ENCODE measurements around the gene BBS7.

Gene BBS7

DNA sequence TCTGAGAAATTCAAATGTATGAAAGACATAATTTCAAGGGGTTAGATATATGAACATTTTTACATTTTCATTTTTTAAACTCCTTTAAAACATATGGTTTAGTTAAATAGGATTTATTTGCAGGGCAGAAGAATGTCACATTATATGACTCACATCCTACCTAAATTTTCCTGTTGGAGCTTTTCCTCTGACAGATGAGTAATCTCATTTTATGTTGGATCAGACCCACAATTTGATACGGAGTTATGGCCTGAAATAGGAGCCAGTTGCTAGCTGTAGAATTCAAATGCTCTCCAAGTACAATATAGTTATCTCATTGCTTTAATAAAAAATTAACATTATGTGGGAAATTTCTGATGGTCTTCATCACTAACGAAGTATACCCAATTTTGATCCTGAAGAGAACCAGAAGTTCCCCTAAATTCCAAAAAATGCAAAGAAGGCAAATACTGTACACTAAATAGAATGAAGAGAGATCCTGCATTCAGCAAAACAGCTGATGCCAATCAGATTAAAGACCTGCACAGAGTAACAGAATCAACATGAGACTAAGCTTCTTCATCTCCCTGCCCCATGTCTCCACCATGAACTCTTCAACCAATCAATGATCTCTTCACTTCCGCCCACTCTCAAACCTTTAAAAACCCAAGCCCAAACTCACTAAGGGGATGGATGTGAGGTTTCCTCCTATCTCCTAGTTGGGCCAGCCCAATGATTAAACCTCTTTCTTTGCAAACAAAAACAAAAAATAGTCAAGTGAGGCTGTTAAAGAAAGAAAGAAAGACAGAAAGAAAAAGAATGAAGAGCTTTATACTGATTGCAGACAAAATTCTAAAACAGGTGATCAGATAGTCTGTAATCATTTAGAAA is 80.1 kb downstream of the BBS7 start:
- no peak for DNase-seq

DNA sequence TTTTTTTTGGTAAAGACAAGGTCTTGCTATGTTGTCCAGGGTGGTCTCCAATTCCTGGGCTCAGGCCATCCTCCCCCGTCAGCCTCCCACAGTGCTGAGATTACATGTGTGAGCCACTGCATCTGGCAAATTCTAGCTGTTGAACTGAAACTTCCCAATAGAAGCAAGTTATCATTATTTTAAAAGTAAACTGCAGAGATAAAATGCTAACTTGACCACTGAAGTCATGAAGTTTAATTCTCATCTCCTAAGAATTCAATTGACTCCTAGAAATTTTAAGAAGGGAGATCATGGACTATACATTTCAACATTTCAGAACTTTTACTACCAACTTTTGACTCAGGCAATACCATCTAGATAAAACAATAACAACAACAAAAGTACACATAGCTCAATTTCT is 80.8 kb downstream of the BBS7 start:
- no peak for DNase-seq

DNA sequence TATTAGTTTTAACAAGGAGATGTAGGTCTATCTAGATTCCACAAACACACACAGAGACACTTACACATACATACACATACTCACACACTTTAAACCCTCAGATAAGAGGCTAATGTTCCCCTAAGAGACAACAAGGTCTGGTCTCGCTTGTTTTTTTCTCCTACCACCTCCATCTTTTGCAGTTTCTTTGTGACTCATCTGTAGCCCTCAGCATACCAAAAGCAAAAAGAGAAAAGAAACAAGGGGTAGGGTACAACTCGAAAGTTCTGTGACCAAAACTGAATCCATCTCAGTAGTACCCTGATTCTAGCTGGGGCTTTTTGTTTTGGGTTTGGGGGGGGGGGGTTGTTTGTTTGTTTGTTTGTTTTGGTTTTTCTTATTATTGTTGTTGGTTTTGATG is 81.4 kb downstream of the BBS7 start:
- no peak for DNase-seq

DNA sequence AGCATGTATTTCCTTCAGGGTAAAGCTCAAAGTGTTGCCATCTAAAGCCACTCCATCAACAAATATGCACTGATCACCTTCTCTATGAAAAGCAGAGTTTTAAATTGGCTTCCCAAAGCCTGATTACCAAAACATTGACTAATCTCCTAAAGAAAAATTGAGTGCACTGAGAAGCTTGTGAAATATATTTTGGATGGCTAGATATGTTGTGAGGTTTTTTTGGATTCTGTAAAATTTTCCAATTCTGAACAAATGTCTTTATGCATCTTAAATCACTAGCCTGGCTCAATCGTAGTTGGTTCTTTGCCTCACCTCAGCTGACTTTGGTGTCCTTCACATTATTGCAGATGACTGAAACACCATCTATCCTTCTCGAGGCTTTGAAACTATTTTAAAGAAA is 84.1 kb downstream of the BBS7 start:
- DNase-seq: no peak

DNA sequence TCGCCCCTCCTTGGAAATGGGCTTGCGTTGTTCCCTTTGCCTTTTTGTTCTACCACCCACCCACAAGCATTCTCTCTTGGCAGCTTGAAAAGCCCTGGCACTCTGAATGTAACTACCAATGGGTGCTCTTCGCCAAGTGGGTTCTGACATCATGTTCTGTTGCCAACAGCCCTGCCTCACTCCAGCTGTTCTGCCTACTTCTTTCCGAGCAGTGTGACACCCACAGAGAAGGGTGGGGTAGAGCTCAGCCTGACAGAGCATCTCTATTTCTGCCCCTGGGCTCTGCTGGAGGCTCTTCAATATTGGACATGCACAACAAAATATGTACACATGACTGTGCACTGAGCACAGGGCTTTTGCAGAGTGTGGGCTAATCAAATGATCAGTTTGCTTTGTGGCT is 84.8 kb downstream of the BBS7 start:
- no peak for DNase-seq

DNA sequence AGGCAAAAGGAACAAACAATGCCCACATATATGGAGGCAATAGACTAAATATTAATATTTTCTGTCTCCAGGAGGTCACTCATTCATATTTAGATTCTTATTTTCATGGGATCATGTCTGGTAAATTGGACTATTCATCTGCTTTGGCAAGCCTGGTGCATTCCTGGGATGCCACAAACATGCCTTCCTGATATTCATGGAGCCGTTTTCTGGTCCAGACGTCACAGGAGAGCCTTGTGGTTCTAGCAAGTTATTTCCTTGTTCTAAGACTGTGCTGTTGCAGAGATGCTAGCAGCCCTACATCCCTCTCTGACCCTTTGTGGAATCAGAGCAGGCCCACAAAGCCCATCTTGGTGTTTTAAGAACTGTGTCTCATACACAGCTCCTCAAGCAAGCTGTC is 85.3 kb downstream of the BBS7 start:
- no peak for DNase-seq

DNA sequence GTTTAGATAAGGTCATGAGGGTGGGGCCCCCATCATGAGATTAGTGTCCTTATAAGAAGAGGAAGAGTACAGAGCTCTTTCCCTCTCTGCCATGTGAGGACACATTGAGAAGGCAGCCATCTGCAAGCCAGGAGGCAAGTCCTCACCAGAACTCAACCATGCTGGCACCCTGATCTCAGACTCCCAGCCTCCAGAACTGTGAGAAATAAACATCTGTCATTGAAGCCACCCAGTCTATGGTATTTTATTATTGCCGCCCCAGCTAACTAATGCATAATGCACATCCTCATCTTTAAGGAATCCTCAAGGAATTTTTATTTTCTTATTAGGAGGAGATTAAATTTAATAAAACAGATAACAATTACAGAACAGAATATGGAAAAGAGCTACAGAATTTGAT is 85.9 kb downstream of the BBS7 start:
- no peak for DNase-seq

DNA sequence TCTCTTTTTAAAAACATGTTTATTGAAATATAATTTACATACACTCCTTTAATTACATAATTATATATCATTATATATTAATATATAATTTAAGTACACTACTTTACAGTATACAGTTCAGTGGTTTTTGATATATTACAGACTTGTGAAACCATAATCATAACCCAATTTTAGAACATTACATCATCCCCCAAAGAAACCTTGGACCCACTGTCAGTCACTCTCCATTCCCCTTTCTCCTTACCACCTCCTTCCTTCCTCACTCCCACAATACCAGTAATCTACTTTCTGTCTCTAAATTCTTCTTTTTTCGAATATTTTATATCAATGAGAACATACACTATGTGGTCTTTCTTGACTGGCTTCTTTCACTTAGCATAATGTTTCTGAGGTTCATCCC is 87.1 kb downstream of the BBS7 start:
- DNase-seq: no peak

DNA sequence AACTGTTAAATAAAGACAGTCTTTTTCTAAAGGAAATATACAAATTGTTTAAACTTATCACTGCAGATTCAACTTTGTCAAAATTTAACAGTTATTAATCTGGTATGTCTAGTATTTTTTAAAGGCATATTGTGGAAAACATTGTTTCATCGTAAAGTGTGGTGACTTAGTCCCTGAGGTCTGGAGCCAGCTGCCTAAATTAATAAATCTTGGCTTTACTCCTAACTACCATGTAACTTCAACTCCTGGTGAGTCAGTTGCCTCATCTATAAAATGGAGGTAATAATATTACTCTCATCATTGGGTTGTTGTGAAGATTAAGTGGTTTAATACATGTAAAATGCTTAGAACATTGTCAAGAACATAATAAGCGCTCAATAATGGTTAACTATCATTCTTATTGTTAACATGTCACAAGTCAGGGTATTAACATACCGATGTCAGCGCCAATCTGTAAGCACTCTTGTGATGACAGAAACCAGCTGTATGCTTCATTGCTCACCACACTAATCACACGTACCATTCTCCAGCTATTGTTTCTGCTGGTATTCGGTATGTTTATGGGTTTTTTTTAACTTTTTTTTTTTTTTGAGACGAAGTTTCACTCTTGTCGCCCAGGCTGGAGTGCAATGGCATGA is 91.2 kb downstream of the BBS7 start:
- no peak for DNase-seq

DNA sequence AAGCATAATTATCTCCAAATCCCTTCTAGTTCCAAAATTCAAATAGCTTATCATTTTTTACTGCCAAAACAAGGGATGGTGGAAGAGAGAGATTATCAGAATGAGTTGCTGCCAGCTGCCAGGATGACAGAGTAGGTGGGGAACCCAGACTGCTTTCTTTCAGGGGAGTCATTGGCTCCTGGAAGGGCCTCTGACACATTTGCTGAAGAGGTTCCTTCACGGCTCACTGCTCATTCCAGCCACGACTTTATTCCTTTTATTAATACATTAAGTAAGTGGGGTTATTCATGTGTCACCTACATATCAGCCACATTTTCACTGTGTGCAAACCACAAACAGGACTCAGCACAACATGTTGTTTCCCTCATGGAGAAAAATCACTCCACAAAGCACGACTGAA is 92.6 kb downstream of the BBS7 start:
- DNase-seq: no peak

DNA sequence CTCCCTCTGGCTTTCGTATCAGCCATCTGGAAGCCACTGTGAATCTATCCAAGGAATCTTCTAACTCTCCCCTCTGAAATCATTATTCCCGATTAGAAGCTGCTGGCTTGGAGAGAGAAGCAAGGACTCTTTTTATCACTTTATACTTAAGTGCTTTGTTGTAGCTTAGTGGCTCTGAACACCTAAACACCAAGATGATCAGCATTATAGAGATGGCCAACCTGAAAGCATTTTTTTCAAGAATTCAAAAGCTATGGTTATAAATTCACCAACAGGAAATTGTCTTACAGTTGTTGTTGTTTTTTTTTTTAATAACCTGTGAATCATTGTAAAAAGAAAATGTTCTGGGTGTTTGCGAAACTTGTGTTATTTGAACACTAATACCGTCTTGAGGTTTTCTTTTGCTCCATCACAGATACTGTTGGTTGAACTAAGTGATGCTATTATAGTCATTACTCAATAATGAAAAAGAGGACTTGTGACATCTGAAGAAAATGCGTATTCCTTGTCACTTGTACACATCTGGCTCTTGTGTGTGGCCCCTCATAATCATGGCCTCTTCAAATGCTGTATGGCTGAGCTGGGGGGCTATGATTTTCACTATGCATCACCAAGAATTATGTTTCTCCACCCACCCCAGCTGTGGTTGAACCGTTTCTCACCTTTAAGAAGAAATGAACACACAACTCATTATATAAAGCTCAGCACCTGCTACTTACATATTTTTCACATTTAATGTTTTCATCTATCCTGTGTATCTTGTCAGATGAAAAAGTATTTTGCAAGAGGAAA is 93.5 kb downstream of the BBS7 start:
- DNase-seq: no peak
